GM21825 (cell line): ENCODE data around the gene LMF1.

ENCODE experiments used
- ATAC-seq: cut with Tn5 transposase; IDR thresholded peaks from one replicate; pipeline ENCODE4 v1.9.1; 2021; ENCODE audit warnings: mild to moderate bottlenecking, moderate library complexity; ENCODE audit not compliant: unreplicated experiment

LMF1 gene

GRCh38 chr16:931626-932500 is 38.9 kb downstream of the LMF1 start:
- ATAC-seq: no peak

- ATAC-seq: no peak
Measured at GRCh38 chr16:931171-931570, 39.6 kb downstream of the LMF1 start.

- ATAC-seq: no peak
Measured at GRCh38 chr16:930511-930910, 40.3 kb downstream of the LMF1 start.

GRCh38 chr16:930076-930475 is 40.7 kb downstream of the LMF1 start:
- ATAC-seq: no peak

- no peak for ATAC-seq
Measured at GRCh38 chr16:929227-930073, 41.3 kb downstream of the LMF1 start.

- ATAC-seq: no peak
Measured at GRCh38 chr16:928526-928925, 42.3 kb downstream of the LMF1 start.

- ATAC-seq: no peak
Measured at GRCh38 chr16:927931-928330, 42.9 kb downstream of the LMF1 start.

GRCh38 chr16:927406-927805 is 43.4 kb downstream of the LMF1 start:
- ATAC-seq: no peak

- no peak for ATAC-seq
Measured at GRCh38 chr16:926715-927114, 44.1 kb downstream of the LMF1 start.

GRCh38 chr16:924806-925205 is 46.0 kb downstream of the LMF1 start:
- no peak for ATAC-seq

- no peak for ATAC-seq
Measured at GRCh38 chr16:924063-924462, 46.7 kb downstream of the LMF1 start.

- ATAC-seq: no peak
Measured at GRCh38 chr16:923184-923583, 47.6 kb downstream of the LMF1 start.

- no peak for ATAC-seq
Measured at GRCh38 chr16:922051-922450, 48.7 kb downstream of the LMF1 start.

GRCh38 chr16:921321-921905 is 49.4 kb downstream of the LMF1 start:
- ATAC-seq: no peak

GRCh38 chr16:920717-921116 is 50.1 kb downstream of the LMF1 start:
- no peak for ATAC-seq

- ATAC-seq: no peak
Measured at GRCh38 chr16:920051-920681, 50.6 kb downstream of the LMF1 start.

GRCh38 chr16:919658-920050 is 51.1 kb downstream of the LMF1 start:
- ATAC-seq: no peak

- no peak for ATAC-seq
Measured at GRCh38 chr16:918741-919657, 51.8 kb downstream of the LMF1 start.

- no peak for ATAC-seq
Measured at GRCh38 chr16:918068-918467, 52.7 kb downstream of the LMF1 start.

- no peak for ATAC-seq
Measured at GRCh38 chr16:917591-918061, 53.2 kb downstream of the LMF1 start.
